NCI-H82 treated with DMSO at 0.1 percent for 48 hours (cell line): ENCODE results near the gene SPEF2.
A peak's percentile ranks its signal among the peaks of the same experiment; 100 is the strongest.

Experiments
- DNase-seq: peaks from one replicate; lab custom pipeline; 2025; ENCODE audit not compliant: unreplicated experiment; lab: John Stamatoyannopoulos, UW

Gene SPEF2

DNA sequence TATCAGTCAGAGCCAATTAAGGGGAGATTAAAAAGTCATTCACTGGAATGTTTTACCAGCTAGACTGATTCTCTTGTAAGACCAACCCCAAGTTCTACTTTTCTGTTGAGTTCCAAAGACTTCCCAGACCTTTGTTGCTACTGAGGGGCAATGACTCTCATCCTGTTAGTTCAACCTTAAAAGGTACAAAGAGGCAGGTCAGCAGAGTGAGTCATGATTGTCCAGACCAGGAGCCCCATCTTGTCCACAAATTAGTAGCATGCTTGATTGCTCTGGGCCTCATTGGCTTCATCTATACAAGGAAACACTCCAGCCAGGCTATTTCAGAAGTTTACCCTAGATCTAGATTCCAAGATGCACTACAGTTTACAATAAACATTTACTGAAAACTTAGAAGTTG, 159.1 kb downstream of the SPEF2 start:
- DNase-seq = no peak

DNA sequence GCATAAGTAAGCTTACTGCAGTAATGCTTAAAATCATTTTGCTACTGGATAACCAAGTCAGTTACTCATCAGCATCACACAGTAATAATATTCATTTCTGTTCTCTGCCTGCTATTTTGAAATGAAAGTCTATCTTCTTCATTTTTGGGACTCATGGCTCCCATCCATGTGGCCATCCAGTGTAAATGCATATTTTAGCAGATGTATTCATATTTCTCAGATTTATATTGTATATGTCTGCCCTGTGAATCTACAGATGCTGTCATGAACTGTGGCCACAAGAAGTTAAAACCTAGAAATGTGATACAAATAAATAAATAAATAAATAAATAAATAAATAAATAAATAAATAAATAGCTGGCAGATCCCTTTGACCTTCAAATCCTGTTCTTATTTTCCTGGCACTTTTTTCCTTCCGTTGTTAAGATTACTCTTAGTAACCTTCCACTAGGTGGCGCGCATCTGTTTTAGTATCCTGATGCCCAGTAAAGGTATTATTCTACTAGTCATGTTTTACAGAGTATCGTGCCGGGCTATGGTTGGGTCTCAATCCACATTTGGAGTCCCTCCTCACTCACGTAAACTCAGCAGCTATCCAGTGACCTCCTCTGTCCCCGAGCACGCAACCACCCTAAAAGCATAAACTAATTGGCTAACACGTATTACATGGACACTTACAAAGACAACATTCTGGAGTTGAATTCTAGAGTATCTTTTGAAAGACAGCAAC, 159.9 kb downstream of the SPEF2 start:
- peak; percentile 21 for DNase-seq

- DNase-seq = no peak
Observed at GRCh38 chr5:35778259-35778769, 160.7 kb downstream of the SPEF2 start.

GRCh38 chr5:35780236-35780635, 162.6 kb downstream of the SPEF2 start:
- no peak for DNase-seq

DNA sequence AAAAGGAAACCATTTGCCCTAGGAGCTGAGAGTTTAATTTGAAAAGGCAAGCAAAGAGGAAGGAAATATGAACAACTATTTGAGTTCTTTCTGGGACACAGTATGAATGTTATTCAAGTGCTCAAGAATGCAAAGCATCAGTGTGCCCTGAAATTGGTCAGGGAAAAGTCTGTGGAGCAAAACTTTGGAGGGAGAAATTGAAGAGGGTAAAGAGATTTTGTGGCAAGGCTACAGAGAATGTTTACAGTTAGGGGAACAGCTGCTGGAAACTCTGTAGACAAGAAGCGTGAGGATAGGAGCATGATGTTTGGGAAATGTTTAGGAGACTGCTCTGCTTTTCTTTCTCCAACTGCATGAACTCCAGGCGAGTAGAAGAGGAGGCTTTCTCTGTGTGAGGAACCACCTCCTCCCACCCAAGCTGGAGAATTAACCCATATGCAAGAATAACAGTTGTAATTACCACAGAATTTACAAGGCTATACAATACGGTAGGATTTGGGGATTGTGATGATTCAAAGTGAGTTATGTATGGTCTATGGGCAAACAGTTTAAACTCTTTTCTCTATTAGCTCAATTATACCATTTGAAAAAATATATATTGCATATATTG, 163.6 kb downstream of the SPEF2 start:
- DNase-seq = no peak

DNA sequence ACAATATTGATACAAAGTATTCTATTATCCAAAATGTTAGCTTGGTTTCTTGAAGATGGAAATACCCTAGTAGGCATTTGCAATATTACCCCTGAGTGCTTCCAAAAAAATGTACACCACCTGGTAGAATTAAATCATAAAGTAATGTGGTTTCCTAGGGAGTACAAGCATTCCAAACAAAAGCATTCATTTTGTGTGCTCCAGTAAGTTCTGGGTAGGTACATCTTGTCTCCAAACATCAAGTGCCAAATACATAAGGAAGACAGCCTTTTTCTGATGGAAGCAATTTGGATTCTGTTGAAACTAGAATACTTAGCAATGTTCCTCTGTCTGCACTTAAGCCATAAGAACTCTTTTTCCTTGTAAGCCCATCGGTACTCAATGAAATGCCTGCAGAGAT, 165.9 kb downstream of the SPEF2 start:
- DNase-seq = no peak

- no peak for DNase-seq
Observed at GRCh38 chr5:35785601-35786085, 168.0 kb downstream of the SPEF2 start.

DNA sequence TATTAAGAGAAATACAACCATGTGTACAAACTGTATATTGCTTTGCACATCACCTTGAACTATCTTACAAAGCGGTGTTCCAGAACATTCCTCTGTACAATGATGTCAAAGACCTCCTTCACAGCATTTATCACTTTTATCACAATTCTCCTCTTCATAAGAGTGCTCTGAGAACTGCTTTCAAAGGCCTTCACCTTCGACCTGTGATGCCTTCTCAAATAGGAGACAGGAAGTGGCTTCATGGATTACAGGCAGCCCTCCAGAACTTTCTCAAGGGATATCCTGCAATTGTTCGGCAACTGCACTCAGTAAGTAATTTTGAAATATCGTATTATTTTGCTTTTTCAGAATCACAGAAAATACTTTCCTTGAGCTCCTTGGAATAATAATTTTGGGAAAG, 171.1 kb downstream of the SPEF2 start:
- DNase-seq = no peak

DNA sequence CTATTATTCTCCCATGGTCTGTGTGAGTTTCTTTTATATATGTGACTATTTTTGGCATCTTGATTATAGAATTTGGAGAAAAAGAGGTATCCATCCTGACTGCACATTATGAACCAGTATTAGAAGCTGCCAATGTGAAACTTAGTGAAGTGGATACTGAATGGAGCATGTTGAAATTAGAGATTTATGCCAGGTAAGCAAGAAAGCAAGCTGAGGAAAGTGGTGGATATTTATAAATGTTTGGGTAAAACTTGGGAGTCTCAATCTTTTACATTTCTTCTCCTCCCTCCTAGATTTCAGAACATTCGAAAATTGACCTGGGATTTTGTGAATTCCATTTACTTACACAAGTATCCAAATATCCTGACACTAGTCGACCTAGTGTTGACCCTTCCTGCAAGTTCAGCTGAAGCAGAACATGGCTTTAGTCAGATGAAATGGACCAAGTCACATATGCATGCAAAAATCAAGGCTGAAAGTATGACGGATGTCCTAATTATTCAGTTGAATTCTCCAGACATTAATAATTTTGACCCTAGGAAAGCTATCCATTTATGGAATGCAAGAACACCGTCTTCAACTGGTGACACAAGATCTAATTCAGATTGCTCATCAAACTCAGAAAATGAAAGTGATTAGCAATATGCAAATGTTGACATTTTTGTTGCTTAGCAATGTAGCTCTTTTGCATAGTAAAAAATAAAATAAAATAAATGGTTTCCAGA, 172.2 kb downstream of the SPEF2 start:
- no peak for DNase-seq

- DNase-seq = no peak
Observed at GRCh38 chr5:35790457-35790822, 172.8 kb downstream of the SPEF2 start.

DNA sequence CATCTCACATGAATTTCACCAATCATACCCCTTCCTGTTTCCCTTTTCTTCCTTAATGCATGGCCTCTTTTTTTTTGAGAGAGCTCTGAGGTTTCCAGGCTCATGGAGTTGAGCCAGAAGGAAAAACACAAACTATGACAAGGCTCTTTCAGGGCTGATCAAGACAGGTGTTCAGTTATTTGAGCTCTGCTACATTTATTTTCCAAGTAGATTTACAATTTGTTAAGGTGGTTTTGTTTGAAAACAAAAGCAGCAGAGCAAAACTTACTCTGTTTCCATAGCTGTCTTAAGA, 176.6 kb downstream of the SPEF2 start:
- no peak for DNase-seq

- DNase-seq = no peak
Observed at GRCh38 chr5:35794684-35795375, 177.2 kb downstream of the SPEF2 start.

GRCh38 chr5:35799181-35799580, 181.5 kb downstream of the SPEF2 start:
- no peak for DNase-seq

- no peak for DNase-seq
Observed at GRCh38 chr5:35799753-35800152, 182.1 kb downstream of the SPEF2 start.

GRCh38 chr5:35803191-35803651, 185.6 kb downstream of the SPEF2 start:
- DNase-seq = no peak

- no peak for DNase-seq
Observed at GRCh38 chr5:35804201-35804653, 186.6 kb downstream of the SPEF2 start.

DNA sequence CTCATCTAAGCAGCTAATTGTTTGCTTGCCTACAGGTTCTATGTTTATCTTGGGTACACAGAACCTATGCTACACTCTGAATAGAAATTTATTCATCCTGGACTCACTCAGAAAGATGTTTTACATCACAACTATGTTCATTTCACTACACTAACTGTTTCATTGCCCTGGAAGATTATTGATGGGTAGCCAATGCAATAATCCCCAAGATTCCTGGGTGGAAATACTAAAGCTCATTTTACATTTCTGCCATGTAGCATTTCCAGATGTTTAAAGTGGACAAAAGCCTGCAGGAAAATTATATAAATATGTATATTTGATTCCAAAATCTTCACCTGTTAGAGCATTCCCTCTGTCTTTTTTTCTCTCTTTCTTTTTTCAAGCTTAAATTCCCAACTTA, 187.2 kb downstream of the SPEF2 start:
- no peak for DNase-seq

DNA sequence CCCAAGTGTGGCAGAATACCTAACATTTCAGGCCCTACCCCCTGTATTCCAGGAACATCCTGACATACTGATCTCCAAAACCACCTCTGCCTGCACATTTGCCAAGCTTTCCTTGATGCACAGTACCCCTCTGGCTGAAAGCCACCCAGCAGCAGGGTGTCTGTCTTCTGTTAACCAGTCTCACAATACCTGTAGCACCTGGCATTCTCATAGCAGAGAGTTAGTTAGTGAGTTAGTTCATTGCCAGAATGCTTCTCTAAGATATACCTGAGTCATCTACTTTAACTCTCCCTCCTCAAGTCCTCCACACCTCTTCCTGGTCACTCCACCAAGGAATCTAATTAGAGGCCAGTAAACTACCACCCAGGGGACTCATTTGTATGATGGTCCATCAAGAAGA, 192.9 kb downstream of the SPEF2 start:
- DNase-seq = no peak

- DNase-seq = no peak
Observed at GRCh38 chr5:35811108-35811741, 193.6 kb downstream of the SPEF2 start.

GRCh38 chr5:35813521-35813920, 195.9 kb downstream of the SPEF2 start:
- no peak for DNase-seq
